Mesenchymal stem cell (in vitro differentiated cells and primary cell): ENCODE data around the gene SLCO3A1.

Source experiments
- DNase-seq: peaks from one replicate; pipeline ENCODE4 v3.0.0-alpha.2; 2013
- H2AFZ ChIP-seq: one replicate; pipeline ENCODE4 v1.6.1; 2013; ENCODE audit warnings: low read depth, mild to moderate bottlenecking, control low read depth, inconsistent platforms, low read length, moderate library complexity
- H2AK5ac ChIP-seq: 2 replicates; pipeline ENCODE4 v1.6.1; 2013; ENCODE audit warnings: low read length, moderate library complexity, mild to moderate bottlenecking, inconsistent platforms; ENCODE audit not compliant: severe bottlenecking
- H2BK120ac ChIP-seq: one replicate; pipeline ENCODE4 v1.6.1; 2013; ENCODE audit warnings: low read depth, mild to moderate bottlenecking, inconsistent platforms, low read length, moderate library complexity
- H2BK12ac ChIP-seq, 2 experiments: one replicate each; pipeline ENCODE4 v1.6.1; 2013; ENCODE audit warnings: inconsistent platforms in 2 of 2, low read length in 2 of 2, mild to moderate bottlenecking in 2 of 2, moderate library complexity in 2 of 2, control low read depth in 1 of 2
- H2BK15ac ChIP-seq: one replicate; pipeline ENCODE4 v1.6.1; 2013; ENCODE audit warnings: mild to moderate bottlenecking, low read depth, inconsistent platforms; ENCODE audit not compliant: poor library complexity, severe bottlenecking
- H2BK5ac ChIP-seq: 2 replicates; pipeline ENCODE4 v1.6.1; 2013; ENCODE audit warnings: low read depth, mild to moderate bottlenecking, low read length, control low read depth, inconsistent platforms; ENCODE audit not compliant: poor library complexity, severe bottlenecking
- H3K14ac ChIP-seq, 2 experiments: one replicate each; pipeline ENCODE4 v1.6.1; 2013; ENCODE audit warnings: inconsistent platforms in 2 of 2, low read length in 2 of 2, control low read depth in 1 of 2, mild to moderate bottlenecking in 1 of 2, moderate library complexity in 1 of 2
- H3K18ac ChIP-seq, 2 experiments: one replicate each; pipeline ENCODE4 v1.6.1; 2013; ENCODE audit warnings: inconsistent platforms in 2 of 2, low read length in 2 of 2, control low read depth in 1 of 2, low read depth in 1 of 2, mild to moderate bottlenecking in 1 of 2
- H3K23ac ChIP-seq, 2 experiments: one replicate each; pipeline ENCODE4 v1.6.1; 2013; ENCODE audit warnings: inconsistent platforms in 2 of 2, low read length in 2 of 2, mild to moderate bottlenecking in 2 of 2, moderate library complexity in 2 of 2, control low read depth in 1 of 2
- H3K27ac ChIP-seq: 2 replicates; pipeline ENCODE4 v1.5.1; 2013; ENCODE audit warnings: mild to moderate bottlenecking, moderate library complexity, low read length, control low read depth, inconsistent platforms; ENCODE audit not compliant: poor library complexity, severe bottlenecking
- H3K27me3 ChIP-seq, 2 experiments: 2 replicates each; pipeline versions ENCODE4 v1.6.1 to v1.7.0; 2013; ENCODE audit warnings: low read length in 2 of 2, mild to moderate bottlenecking in 2 of 2, moderate library complexity in 2 of 2, control low read depth in 1 of 2, inconsistent platforms in 1 of 2; ENCODE audit not compliant: control insufficient read depth in 1 of 2, insufficient read depth in 1 of 2
- H3K36me3 ChIP-seq, 2 experiments: 2 replicates each; pipeline versions ENCODE4 v1.6.1 to v1.7.0; 2013; ENCODE audit warnings: low read length in 2 of 2, control low read depth in 1 of 2, inconsistent platforms in 1 of 2, low read depth in 1 of 2, mild to moderate bottlenecking in 1 of 2; ENCODE audit not compliant: insufficient read depth in 2 of 2, control insufficient read depth in 1 of 2
- H3K4ac ChIP-seq, 2 experiments: one replicate each; pipeline ENCODE4 v1.6.1; 2013; ENCODE audit warnings: inconsistent platforms in 2 of 2, low read length in 2 of 2, mild to moderate bottlenecking in 2 of 2, moderate library complexity in 2 of 2, control low read depth in 1 of 2, low read depth in 1 of 2
- H3K4me1 ChIP-seq: 2 replicates; pipeline ENCODE4 v1.6.1; 2013; ENCODE audit warnings: low read depth, low read length, control low read depth; ENCODE audit not compliant: control insufficient read depth, insufficient read depth
- H3K4me2 ChIP-seq: 2 replicates; pipeline ENCODE4 v1.6.1; 2013; ENCODE audit warnings: low read length, mild to moderate bottlenecking, inconsistent platforms; ENCODE audit not compliant: poor library complexity, severe bottlenecking
- H3K4me3 ChIP-seq, 2 experiments: 2 replicates each; pipeline versions ENCODE4 v1.5.1 to v1.7.0; 2013; ENCODE audit warnings: low read length in 2 of 2, mild to moderate bottlenecking in 2 of 2, control low read depth in 1 of 2, low read depth in 1 of 2; ENCODE audit not compliant: insufficient read depth in 1 of 2
- H3K79me1 ChIP-seq: replicated peaks from 2 replicates; pipeline ENCODE4 v1.6.1; 2013; ENCODE audit warnings: mild to moderate bottlenecking, control low read depth, low read length, inconsistent platforms; ENCODE audit not compliant: poor library complexity, severe bottlenecking
- H3K9ac ChIP-seq: 2 replicates; pipeline ENCODE4 v1.7.0; 2013; ENCODE audit warnings: mild to moderate bottlenecking, low read length, moderate library complexity
- H3K9me3 ChIP-seq: 2 replicates; pipeline ENCODE4 v1.7.0; 2013; ENCODE audit warnings: mild to moderate bottlenecking, low read length; ENCODE audit not compliant: control insufficient read depth
- H4K8ac ChIP-seq: one replicate; pipeline ENCODE4 v1.6.1; 2013; ENCODE audit warnings: inconsistent platforms, mild to moderate bottlenecking, low read length, moderate library complexity
- H4K91ac ChIP-seq: one replicate; pipeline ENCODE4 v1.6.1; 2013; ENCODE audit warnings: mild to moderate bottlenecking, low read length, inconsistent platforms
- WGBS: methylation state at CpG from one replicate; pipeline ENCODE4 v1.1.7; 2013; ENCODE audit warnings: mixed read lengths; 5-methylcytosine and 5-hydroxymethylcytosine counted together

SLCO3A1 gene

GRCh38 chr15:92116330-92116729, 262.8 kb downstream of the SLCO3A1 start:
- Histone ChIP-seq H3K4me2 (no peak overlapping the region), H3K14ac (no peak overlapping the region), H2BK15ac (no peak overlapping the region), H3K9me3 (no peaks in the 10 kb centered on the region), H3K79me1 (no peaks in the 10 kb centered on the region), H2AFZ (no peak overlapping the region), H2BK12ac (no peak overlapping the region), H3K4ac (no peak overlapping the region), H3K27ac (no peak overlapping the region), H3K4me3 (no peak overlapping the region), H3K36me3 (peaks cover 0 to 15% of the 10 kb centered on the region in 2 experiments), H2AK5ac (no peak overlapping the region), H3K27me3 (no peaks in the 10 kb centered on the region), H3K9ac (no peak overlapping the region), H2BK5ac (no peak overlapping the region), H3K4me1 (no peaks in the 10 kb centered on the region), H3K18ac (no peak overlapping the region), H4K8ac (no peak overlapping the region), H3K23ac (no peak overlapping the region), H2BK120ac (no peak overlapping the region), H4K91ac (no peak overlapping the region)
- 80% methylated on average over 5 of the region's 5 CpGs for WGBS
- DNase-seq, result no peak

GRCh38 chr15:92117261-92117731, 263.8 kb downstream of the SLCO3A1 start:
- no peak overlapping the region for H3K4ac ChIP-seq
- H4K8ac ChIP-seq, result no peak overlapping the region

GRCh38 chr15:92118162-92118935, 264.8 kb downstream of the SLCO3A1 start:
- DNase-seq, result no peak
- Histone ChIP-seq H3K27me3 (no peaks in the 10 kb centered on the region), H3K4me1 (no peaks in the 10 kb centered on the region), H3K4me2 (no peak overlapping the region), H3K23ac (no peak overlapping the region), H4K8ac (no peak overlapping the region), H2BK5ac (no peak overlapping the region), H2AK5ac (no peak overlapping the region), H3K9ac (no peak overlapping the region), H3K9me3 (peaks cover 8% of the 10 kb centered on the region), H3K36me3 (peaks cover 0 to 29% of the 10 kb centered on the region in 2 experiments), H2BK15ac (no peak overlapping the region), H2BK120ac (no peak overlapping the region), H2AFZ (no peak overlapping the region), H3K4me3 (no peak overlapping the region), H4K91ac (no peak overlapping the region), H3K4ac (no peak overlapping the region), H3K18ac (no peak overlapping the region), H2BK12ac (no peak overlapping the region), H3K79me1 (no peaks in the 10 kb centered on the region), H3K27ac (no peak overlapping the region), H3K14ac (no peak overlapping the region)
- 30% methylated on average over 6 of the region's 6 CpGs for WGBS

More at GRCh38 chr15:92117261-92117731, 263.8 kb downstream of the SLCO3A1 start:
- H3K9me3 ChIP-seq, result peaks cover 4% of the 10 kb centered on the region
- H4K91ac ChIP-seq, result no peak overlapping the region
- H2BK12ac ChIP-seq, result no peak overlapping the region
- no peak overlapping the region for H3K27ac ChIP-seq
- H3K27me3 ChIP-seq, result no peaks in the 10 kb centered on the region
- no peak overlapping the region for H2AK5ac ChIP-seq
- no peak overlapping the region for H3K9ac ChIP-seq
- peaks cover 0 to 24% of the 10 kb centered on the region in 2 experiments for H3K36me3 ChIP-seq
- no peaks in the 10 kb centered on the region for H3K79me1 ChIP-seq
- no peak for DNase-seq
- no peak overlapping the region for H3K18ac ChIP-seq
- no peak overlapping the region for H2BK5ac ChIP-seq
- no peak overlapping the region for H3K23ac ChIP-seq
- no peaks in the 10 kb centered on the region for H3K4me1 ChIP-seq
- peak overlapping the region in 1 of 2 experiments; percentile 17 for H3K4me3 ChIP-seq
- no peak overlapping the region for H2BK15ac ChIP-seq
- no peak overlapping the region for H2AFZ ChIP-seq
- no peak overlapping the region for H2BK120ac ChIP-seq
- no peak overlapping the region for H3K4me2 ChIP-seq
- WGBS, result 56% methylated on average over 9 of the region's 11 CpGs
- H3K14ac ChIP-seq, result no peak overlapping the region

- Histone ChIP-seq H3K9ac (no peak overlapping the region), H3K18ac (no peak overlapping the region), H3K79me1 (no peaks in the 10 kb centered on the region), H3K4me1 (peaks cover 2% of the 10 kb centered on the region), H3K27me3 (no peaks in the 10 kb centered on the region), H2BK120ac (no peak overlapping the region), H3K4me3 (no peak overlapping the region), H2BK15ac (no peak overlapping the region), H3K4me2 (no peak overlapping the region), H4K91ac (no peak overlapping the region), H3K23ac (no peak overlapping the region), H3K27ac (no peak overlapping the region), H2BK5ac (no peak overlapping the region), H2AFZ (no peak overlapping the region), H3K14ac (no peak overlapping the region), H3K9me3 (peaks cover 8% of the 10 kb centered on the region), H3K4ac (no peak overlapping the region), H3K36me3 (peaks cover 0 to 29% of the 10 kb centered on the region in 2 experiments), H2BK12ac (no peak overlapping the region), H2AK5ac (no peak overlapping the region), H4K8ac (no peak overlapping the region)
- DNase-seq, result no peak
- 71% methylated on average over 3 of the region's 3 CpGs for WGBS
These were observed 265.4 kb downstream of the SLCO3A1 start for GRCh38 chr15:92118936-92119325.
